ENCODE data around the gene TP53I11. TPM values are rescaled to one million over a fixed set of nuclear protein-coding genes. Genes with fewer than 3 reads are reported as not detected.

The TP53I11 gene
- total and polyA plus RNA-seq, 2 donors (not counting 3 experiments of a cell fraction or from before 2014, with no cell fraction given), result 31.5 to 79.4 TPM

- CTCF ChIA-PET, result interaction anchor here (0.5 to 0.9 kb wide), 2 partner anchors 13 to 286 kb away, joined by 3 read pairs; no protein-coding TSS in a partner anchor
- no peak for FAIRE-seq
- no peaks in the 10 kb centered on the region for H3K9me3 ChIP-seq (replicated peaks; ENCODE audit: control insufficient read depth, insufficient read depth, low read length)
Observed at GRCh38 chr11:44903035-44903434, 47.6 kb downstream of the TP53I11 start.

More at GRCh38 chr11:44903035-44903434, 47.6 kb downstream of the TP53I11 start:
- H4K20me1 ChIP-seq (replicated peaks; ENCODE audit: control insufficient read depth, extremely low read depth, insufficient read depth, low read length), result no peaks in the 10 kb centered on the region
- DNase-seq (ENCODE audit: low read depth, low spot score), result no peak
- intact Hi-C loops (cut with micrococcal nuclease), result no loop called here
- H2AFZ ChIP-seq (ENCODE audit: low read depth, low read length), result no peak overlapping the region
- POLR2A ChIA-PET, result no interaction called here
- no peaks in the 10 kb centered on the region for H3K9me1 ChIP-seq (replicated peaks; ENCODE audit: control insufficient read depth, extremely low read depth, insufficient read depth, low read length)
- H3K4me1 ChIP-seq (ENCODE audit: control insufficient read depth, extremely low read depth, insufficient read depth, low read length), result no peaks in the 10 kb centered on the region
- no peak overlapping the region for H3K9ac ChIP-seq (replicated peaks; ENCODE audit: extremely low read depth, insufficient read depth, low read length)
- H3K36me3 ChIP-seq (ENCODE audit: control insufficient read depth in 2 of 2, extremely low read depth in 1 of 2, insufficient read depth in 2 of 2, low read length in 2 of 2), result no peaks in the 10 kb centered on the region
- dilution Hi-C loops (cut with MboI; ENCODE audit: extremely low pct_ligation_motif_present, low sequenced_read_pairs), result no loop called here
- H3K4me2 ChIP-seq (ENCODE audit: insufficient read depth, low read length), result no peak overlapping the region
- no peaks in the 10 kb centered on the region for H3K79me2 ChIP-seq (ENCODE audit: control insufficient read depth, insufficient read depth, low read length)
- no peak for TF ChIP-seq JUN (IDR thresholded peaks at IDR 0.05; ENCODE audit: borderline replicate concordance, insufficient read depth, insufficient read length, low read depth)
- no peak for TF ChIP-seq MYC (IDR thresholded peaks at IDR 0.05; ENCODE audit: low read depth, low read length)
- TF ChIP-seq FOS (IDR thresholded peaks at IDR 0.05; ENCODE audit: borderline replicate concordance, insufficient read depth, low read length), result no peak
- no peak for TF ChIP-seq GATA2 (IDR thresholded peaks at IDR 0.05; ENCODE audit: insufficient read depth, insufficient read length, low read depth, low read length)
- no peak for TF ChIP-seq POLR2A (IDR thresholded peaks at IDR 0.05; ENCODE audit: low read depth, low read length)
- TF ChIP-seq CTCF (IDR thresholded peaks at IDR 0.05; ENCODE audit: extremely low read depth in 1 of 2, insufficient read depth in 1 of 2, low read depth in 1 of 2, low read length in 2 of 2), result no peak
- no peak for TF ChIP-seq POLR2AphosphoS5 (IDR thresholded peaks at IDR 0.05; ENCODE audit: insufficient read depth, low read depth, low read length)
- H3K27me3 ChIP-seq (ENCODE audit: control insufficient read depth in 2 of 2, insufficient read depth in 2 of 2, low read length in 2 of 2), result no peaks in the 10 kb centered on the region
- BruUV-seq (replicated peaks), result no TSS peak
- no peak overlapping the region for H3K4me3 ChIP-seq (replicated peaks in 1 of 3; ENCODE audit: insufficient read depth in 1 of 3, low read depth in 1 of 3, low read length in 3 of 3)
- no peak overlapping the region for H3K27ac ChIP-seq (ENCODE audit: insufficient read depth, low read depth, low read length)

Measured in endothelial cell of umbilical vein (primary cell).